ENCODE data around the gene ATP6AP1.
"Not testable (repeated sequence)": the region's sequence is repeated elsewhere in the genome, so short reads cannot be mapped to it uniquely, and the experiment has no call there.

Gene ATP6AP1

DNA sequence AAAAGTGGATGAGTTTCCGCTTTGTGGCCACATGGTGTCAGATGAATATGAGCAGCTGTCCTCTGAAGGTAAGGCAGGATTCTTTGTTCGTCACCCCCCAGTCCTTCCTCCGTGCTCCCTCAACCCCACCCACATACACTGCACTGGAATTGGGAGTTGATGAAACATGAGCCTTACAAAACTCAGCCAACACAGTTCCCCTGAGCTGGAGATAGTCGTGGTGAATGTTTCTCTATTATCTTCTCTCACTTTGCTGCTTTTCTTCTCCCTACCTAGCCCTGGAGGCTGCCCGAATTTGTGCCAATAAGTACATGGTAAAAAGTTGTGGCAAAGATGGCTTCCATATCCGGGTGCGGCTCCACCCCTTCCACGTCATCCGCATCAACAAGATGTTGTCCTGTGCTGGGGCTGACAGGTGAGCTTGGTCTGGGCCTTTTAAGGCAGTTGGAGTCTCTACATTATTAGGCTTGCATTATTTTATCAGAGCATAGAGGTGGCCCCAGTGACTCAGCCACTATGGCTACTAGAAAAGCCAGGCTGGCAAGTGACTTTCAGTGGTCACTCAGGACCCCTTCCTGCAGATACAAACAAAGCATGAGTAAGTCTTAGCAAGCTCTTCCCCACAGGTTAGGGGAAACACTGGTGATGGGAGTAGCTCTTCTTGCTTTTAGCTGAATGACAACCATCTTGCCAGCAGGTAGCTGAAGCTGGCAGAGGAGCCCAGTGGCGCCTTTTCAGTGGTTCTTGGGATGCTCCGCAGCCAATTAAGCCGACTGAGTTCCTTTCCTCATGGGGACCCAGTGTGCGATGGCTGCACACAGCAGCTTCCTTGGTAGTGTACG lies 28.7 kb upstream of the ATP6AP1 start:
- DNase-seq, result no peak

- DNase-seq, result not testable (repeated sequence)
These were observed 28.1 kb upstream of the ATP6AP1 start for GRCh38 chrX:154400369-154400817.

- DNase-seq, result no peak
These were observed 27.3 kb upstream of the ATP6AP1 start for GRCh38 chrX:154401045-154401799.

- no peak for DNase-seq
These were observed 26.4 kb upstream of the ATP6AP1 start for GRCh38 chrX:154401918-154402621.

DNA sequence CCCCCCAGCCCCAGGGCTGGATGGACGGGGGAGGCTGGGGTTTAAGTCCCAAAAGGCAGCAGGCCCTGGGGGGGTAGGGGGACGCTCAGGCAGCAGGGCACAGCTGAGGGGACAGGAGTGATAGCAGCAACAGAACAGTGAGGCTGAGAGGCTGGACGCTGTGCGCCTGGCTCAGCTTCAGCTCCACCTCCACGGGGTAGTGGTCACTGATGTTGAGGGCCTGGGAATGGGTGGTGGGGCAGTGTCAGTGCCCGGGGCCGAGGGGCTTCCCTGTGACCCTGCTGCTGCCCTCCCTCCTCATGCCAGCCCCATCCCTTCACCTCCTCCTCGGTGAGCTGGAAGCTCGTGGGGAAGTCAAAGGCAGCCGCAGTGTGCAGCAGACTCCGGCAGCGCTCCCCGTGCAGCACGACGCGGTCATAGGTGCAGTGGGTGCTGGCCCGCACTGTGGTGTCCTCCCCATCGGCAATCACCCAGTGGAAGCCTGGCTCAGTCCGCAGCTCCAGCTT lies 25.8 kb upstream of the ATP6AP1 start:
- DNase-seq, result no peak

DNA sequence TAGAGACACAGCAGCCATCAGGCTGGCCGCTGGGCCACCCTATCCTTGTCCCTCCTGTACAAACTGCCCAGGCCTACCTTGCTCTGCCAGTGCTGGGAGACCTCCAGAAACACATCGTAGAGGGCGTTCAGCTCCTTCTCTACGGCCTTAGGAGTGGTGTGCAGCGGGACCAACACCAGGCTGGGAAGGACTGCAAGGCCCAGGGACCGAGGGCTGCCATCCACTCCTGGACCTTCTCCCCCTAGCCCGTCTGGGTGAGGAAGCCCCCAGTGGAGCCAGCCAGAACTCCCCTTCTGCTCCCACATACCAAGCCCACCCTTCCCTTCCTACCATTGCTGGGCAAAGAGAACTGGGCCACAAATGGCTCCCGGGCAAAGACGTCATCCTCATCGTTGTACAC lies 25.3 kb upstream of the ATP6AP1 start:
- no peak for DNase-seq

DNA sequence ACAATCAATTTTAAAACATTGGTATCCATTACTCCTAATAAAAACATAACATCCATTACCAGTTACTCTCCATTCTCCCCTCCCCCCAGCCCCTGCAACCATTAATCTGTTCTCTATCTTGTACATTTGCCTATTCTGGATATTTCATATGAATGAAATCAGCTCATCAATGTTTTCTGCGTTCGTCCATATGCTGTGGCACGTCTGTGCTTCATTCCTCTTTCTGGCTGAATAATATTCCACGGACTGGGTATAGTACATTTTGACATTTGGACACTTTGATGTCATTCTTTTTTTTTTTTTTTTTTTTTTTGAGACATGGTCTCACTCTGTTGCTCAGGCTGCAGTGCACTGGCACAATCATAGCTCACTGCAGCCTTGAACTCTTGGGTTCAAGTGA lies 24.6 kb upstream of the ATP6AP1 start:
- no peak for DNase-seq

DNA sequence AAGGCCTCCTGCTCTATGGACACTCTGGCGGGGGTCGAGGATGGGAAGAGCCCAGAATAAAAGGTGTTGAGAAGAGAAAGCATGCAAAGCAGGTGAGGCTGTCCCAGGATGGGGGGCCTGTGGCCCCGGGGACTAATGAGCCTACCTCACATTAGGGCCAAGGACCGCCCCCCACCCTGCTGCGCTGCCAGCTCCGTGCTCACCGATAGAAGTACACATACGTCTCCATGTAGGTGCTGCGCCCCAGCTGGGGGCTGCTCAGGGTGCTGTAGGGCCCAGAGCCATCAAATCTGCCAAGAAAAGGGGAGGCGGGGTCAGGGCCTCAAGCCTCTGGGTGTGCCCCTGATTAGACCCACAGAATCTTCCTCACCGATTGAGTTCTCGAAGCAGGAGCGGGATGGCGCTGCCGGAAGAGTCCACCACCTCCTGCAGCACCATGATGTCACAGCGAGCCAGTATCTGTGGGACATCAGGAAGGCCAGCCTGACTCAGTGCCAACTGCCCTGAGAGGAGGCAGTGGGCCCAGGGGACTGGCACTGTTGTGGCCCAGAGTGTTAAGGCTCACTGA lies 23.8 kb upstream of the ATP6AP1 start:
- DNase-seq, result no peak

GRCh38 chrX:154408659-154409221 lies 19.7 kb upstream of the ATP6AP1 start:
- no peak for DNase-seq

DNA sequence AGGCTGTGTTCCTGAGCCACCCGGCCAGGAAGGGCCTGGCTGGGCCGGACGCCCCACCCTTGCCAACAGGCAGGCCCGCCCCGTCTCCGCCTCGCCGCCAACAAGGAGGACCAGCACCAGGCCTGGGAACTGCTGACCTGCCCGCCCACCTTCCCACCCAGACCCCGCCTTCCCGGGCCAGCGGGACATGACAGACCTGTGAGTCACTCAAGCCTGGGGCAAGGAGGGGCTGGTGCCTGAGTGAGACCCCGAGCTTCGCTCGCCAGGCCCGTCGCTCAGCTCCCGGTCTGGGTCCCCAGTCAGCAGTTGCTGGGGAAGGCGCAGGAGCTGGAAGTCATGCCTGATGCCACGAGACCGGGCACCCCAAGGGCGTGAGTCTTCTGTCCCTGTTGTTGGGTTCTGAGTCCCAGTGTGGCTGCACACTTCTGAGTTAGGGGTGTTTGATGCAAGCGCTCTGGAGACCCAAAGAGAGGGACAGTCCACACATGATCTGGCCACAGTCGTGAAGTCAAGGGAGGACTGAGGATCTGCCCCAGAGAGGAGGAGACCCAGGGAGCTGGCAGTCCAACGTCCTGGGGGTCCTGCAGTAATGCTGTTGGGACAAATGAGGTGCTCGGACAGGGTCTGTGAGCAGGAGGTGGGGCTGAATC lies 19.1 kb upstream of the ATP6AP1 start, which contains the start of gene DNASE1L1:
DNASE1L1 (minus strand) TSS at position 33 of the 650 bp plus-strand sequence. CDS start 3,686 bp downstream, outside the sequence.
- no peak for DNase-seq

- DNase-seq, result peak; percentile 6
These were observed 16.5 kb upstream of the ATP6AP1 start for GRCh38 chrX:154411981-154412340.

GRCh38 chrX:154412468-154412867 lies 16.0 kb upstream of the ATP6AP1 start:
- DNase-seq, result no peak

DNA sequence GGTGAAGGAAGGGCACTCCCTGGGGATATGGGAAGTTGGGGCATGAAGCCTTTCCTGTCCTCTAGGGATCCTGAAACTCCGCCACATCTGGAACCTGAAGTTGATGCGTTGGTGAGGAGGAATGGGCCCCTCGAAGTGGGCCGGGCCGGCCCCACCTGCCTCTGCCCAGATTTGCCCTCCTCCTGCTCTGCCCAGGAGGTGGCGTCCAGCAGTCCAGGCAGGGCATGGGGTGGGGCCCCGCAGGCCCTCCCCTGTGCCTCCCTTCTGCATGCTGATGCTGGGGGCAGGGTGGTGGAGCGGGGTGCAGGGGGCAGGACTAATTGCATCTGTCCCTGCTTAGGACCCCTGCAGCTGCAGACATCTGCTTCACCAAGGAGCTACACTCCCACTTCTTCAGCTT lies 15.3 kb upstream of the ATP6AP1 start:
- DNase-seq, result no peak

- DNase-seq, result no peak
These were observed 11.3 kb upstream of the ATP6AP1 start for GRCh38 chrX:154417157-154417556.

DNA sequence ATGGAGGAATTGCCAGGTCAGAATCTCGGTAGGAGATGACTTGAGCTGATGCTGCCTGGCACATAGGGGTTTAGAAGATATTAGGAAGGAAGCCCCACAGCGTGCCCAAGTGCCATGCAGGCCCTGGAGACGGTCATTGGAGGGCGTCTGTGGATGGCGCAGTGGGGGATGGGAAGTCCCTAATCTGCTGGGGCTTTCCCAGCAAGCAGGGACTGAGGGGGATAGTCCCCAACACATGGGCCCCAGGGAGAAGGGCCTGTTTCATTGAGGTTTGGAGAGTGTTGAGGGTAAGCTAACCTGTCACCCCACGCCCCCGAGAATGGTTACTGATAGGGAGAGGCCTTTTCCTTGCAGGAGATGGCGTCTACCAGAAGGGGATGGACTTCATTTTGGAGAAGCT lies 9.3 kb upstream of the ATP6AP1 start:
- DNase-seq, result no peak

- no peak for DNase-seq
These were observed 8.6 kb upstream of the ATP6AP1 start for GRCh38 chrX:154419688-154420401.

- DNase-seq, result no peak
These were observed 8.1 kb upstream of the ATP6AP1 start for GRCh38 chrX:154420402-154420756.

- no peak for DNase-seq
These were observed 1.3 kb upstream of the ATP6AP1 start for GRCh38 chrX:154426916-154427770.

DNA sequence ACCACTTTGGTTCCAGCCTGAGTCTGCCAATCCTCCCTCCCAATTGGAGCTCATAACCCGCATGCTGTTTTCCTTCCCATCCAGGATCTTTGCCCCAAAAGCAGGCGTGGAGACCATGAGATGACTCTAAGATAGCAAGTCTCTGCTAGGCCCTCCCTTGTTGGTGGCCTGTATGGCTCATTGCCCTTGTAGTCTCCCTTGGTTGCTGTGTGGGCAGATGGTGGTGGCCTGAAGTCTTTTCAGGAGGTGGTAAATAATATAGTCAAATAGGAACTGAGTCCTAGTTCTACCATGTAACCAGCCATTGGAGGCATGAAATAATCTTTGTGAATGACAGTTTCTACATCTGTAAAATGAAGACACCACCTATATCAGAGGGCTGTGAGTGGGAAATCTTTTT lies 1.2 kb downstream of the ATP6AP1 start:
- no peak for DNase-seq

DNA sequence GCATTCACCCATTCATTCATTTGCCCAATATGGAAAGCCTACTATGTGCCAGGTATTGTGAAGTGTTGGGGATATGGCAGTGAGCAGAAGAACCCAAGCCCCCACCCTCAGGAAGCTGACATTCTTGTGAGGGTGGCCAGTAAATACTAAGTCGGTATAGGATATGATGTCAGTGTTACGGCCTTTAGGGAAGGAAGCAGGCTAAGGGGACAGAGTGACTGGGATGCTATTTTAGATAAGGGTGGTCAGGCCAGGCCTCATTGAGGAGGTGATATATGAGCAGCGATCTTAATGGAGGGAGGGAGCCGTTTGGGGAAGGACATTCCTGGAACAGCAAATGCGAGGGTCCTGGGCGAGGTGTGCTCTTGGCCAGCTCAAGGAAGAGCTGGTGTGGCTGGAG lies 2.0 kb downstream of the ATP6AP1 start:
- no peak for DNase-seq

Measured in effector CD8-positive, alpha-beta T cell (primary cell).